IMR-90 (cell line): Measurements from ENCODE around the gene RHBDF2. TPM values are rescaled to one million over a fixed set of nuclear protein-coding genes. Genes with fewer than 3 reads are reported as not detected.
A peak's percentile ranks its signal among the peaks of the same experiment; 100 is the strongest.

Source experiments
- ATAC-seq: fragments of 200-7000 bp; cut with Tn5 transposase; 2 replicates; pipeline ENCODE4 v1.9.1; 2020; ENCODE audit warnings: low read depth, mild to moderate bottlenecking, moderate library complexity
- BruUV-seq: library from RNA; stranded (reverse); fragments of 400-500 nt; replicated peaks from 2 replicates; lab custom pipeline; 2021; lab: Mats Ljungman, UMichigan
- CTCF ChIA-PET: fragments of 300-600 bp; formaldehyde crosslinking; extraction: SDS; loops from one replicate; lab custom pipeline; 2021; ENCODE audit warnings: antibody characterized with exemption; lab: Yijun Ruan, JAX
- POLR2A ChIA-PET: fragments of 300-600 bp; sonication (Branson Sonifier 250); formaldehyde crosslinking; loops from one replicate; lab custom pipeline; 2022; ENCODE audit warnings: antibody characterized with exemption; ENCODE audit not compliant: unreplicated experiment; lab: Charles Lee
- DNase-seq: peaks from one replicate; pipeline ENCODE4 v3.0.0; 2013
- H2AFZ ChIP-seq: replicated peaks from 2 replicates; pipeline ENCODE3; 2013; ENCODE audit warnings: low read length, mild to moderate bottlenecking; ENCODE audit not compliant: poor library complexity
- H2AK5ac ChIP-seq: 2 replicates; pipeline ENCODE4 v1.6.1; 2013; ENCODE audit warnings: low read depth, low read length, inconsistent platforms
- H2AK9ac ChIP-seq: replicated peaks from 2 replicates; pipeline ENCODE3; 2013; ENCODE audit warnings: mild to moderate bottlenecking, low read depth, low read length, moderate library complexity; ENCODE audit not compliant: poor library complexity
- H2BK120ac ChIP-seq: 2 replicates; pipeline ENCODE4 v1.6.1; 2013; ENCODE audit warnings: low read depth, low read length, inconsistent platforms
- H2BK15ac ChIP-seq: 3 replicates; pipeline ENCODE4 v1.6.1; 2013; ENCODE audit warnings: low read depth, low read length, inconsistent platforms
- H2BK20ac ChIP-seq: 2 replicates; pipeline ENCODE4 v1.6.1; 2013; ENCODE audit warnings: low read depth, mild to moderate bottlenecking, inconsistent platforms, low read length, moderate library complexity
- H2BK5ac ChIP-seq: 2 replicates; pipeline ENCODE4 v1.6.1; 2013; ENCODE audit warnings: mild to moderate bottlenecking, low read depth, low read length, inconsistent platforms; ENCODE audit not compliant: poor library complexity, severe bottlenecking
- H3K14ac ChIP-seq: replicated peaks from 2 replicates; pipeline ENCODE4 v1.6.1; 2013; ENCODE audit warnings: low read depth, low read length, inconsistent platforms
- H3K18ac ChIP-seq: 2 replicates; pipeline ENCODE4 v1.6.1; 2013; ENCODE audit warnings: low read depth, low read length, control low read depth
- H3K23ac ChIP-seq: 2 replicates; pipeline ENCODE4 v1.6.1; 2013; ENCODE audit warnings: low read depth, low read length, inconsistent platforms
- H3K27ac ChIP-seq: 2 replicates; pipeline ENCODE4 v1.5.1; 2013; ENCODE audit warnings: mild to moderate bottlenecking, control low read depth, low read length; ENCODE audit not compliant: insufficient read depth
- H3K27me3 ChIP-seq: 2 replicates; pipeline ENCODE4 v1.6.1; 2013; ENCODE audit warnings: low read length; ENCODE audit not compliant: control insufficient read depth, insufficient read depth
- H3K36me3 ChIP-seq: 2 replicates; pipeline ENCODE4 v1.6.1; 2013; ENCODE audit warnings: low read length, mixed read lengths; ENCODE audit not compliant: control insufficient read depth, insufficient read depth
- H3K4ac ChIP-seq: 2 replicates; pipeline ENCODE4 v1.6.1; 2013; ENCODE audit warnings: low read depth, low read length, inconsistent platforms
- H3K4me1 ChIP-seq: 2 replicates; pipeline ENCODE4 v1.6.1; 2013; ENCODE audit warnings: low read length, mixed read lengths; ENCODE audit not compliant: control insufficient read depth, insufficient read depth
- H3K4me2 ChIP-seq: 2 replicates; pipeline ENCODE4 v1.6.1; 2013; ENCODE audit warnings: low read depth, mild to moderate bottlenecking, control low read depth, low read length, moderate library complexity
- H3K4me3 ChIP-seq: 2 replicates; pipeline ENCODE4 v1.5.1; 2013; ENCODE audit warnings: low read depth, mild to moderate bottlenecking, control low read depth, low read length, moderate library complexity; ENCODE audit not compliant: insufficient read depth
- H3K56ac ChIP-seq: 2 replicates; pipeline ENCODE4 v1.6.1; 2013; ENCODE audit warnings: low read length, inconsistent platforms; ENCODE audit not compliant: insufficient read depth; ENCODE audit errors: extremely low read depth
- H3K79me1 ChIP-seq, 2 experiments: 2 replicates each; pipeline ENCODE4 v1.6.1; 2013; ENCODE audit warnings: low read length in 2 of 2, inconsistent platforms in 1 of 2, low read depth in 1 of 2
- H3K9ac ChIP-seq: 2 replicates; pipeline ENCODE4 v1.6.1; 2013; ENCODE audit warnings: low read depth, low read length, control low read depth
- H3K9me1 ChIP-seq: 2 replicates; pipeline ENCODE4 v1.6.1; 2013; ENCODE audit warnings: low read length, inconsistent platforms; ENCODE audit not compliant: insufficient read depth
- H3K9me3 ChIP-seq: 2 replicates; pipeline ENCODE4 v1.6.1; 2013; ENCODE audit warnings: low read length; ENCODE audit not compliant: control insufficient read depth, insufficient read depth
- H4K20me1 ChIP-seq: 2 replicates; pipeline ENCODE4 v1.6.1; 2013; ENCODE audit warnings: low read length, inconsistent platforms; ENCODE audit not compliant: insufficient read depth
- H4K5ac ChIP-seq: 2 replicates; pipeline ENCODE4 v1.6.1; 2013; ENCODE audit warnings: mild to moderate bottlenecking, low read depth, low read length, control low read depth
- H4K8ac ChIP-seq, 2 experiments: 2 replicates each; pipeline ENCODE4 v1.6.1; 2013; ENCODE audit warnings: low read depth in 2 of 2, low read length in 2 of 2, control low read depth in 1 of 2, inconsistent platforms in 1 of 2
- H4K91ac ChIP-seq: 2 replicates; pipeline ENCODE4 v1.6.1; 2013; ENCODE audit warnings: low read depth, low read length, inconsistent platforms; ENCODE audit not compliant: insufficient read depth
- MAFK ChIP-seq: IDR thresholded peaks from 2 replicates; pipeline ENCODE4 v1.6.1; 2012; ENCODE audit warnings: low read depth, low read length, improper control_type of control experiment
- WGBS, 2 experiments: methylation state at CpG; one replicate each; pipeline versions ENCODE4 v1.1.5 to v1.1.7; 2013; ENCODE audit warnings: missing lambda C conversion rate in 2 of 2; ENCODE audit not compliant: insufficient read length in 1 of 2; ENCODE audit errors: extremely low coverage in 2 of 2; 5-methylcytosine and 5-hydroxymethylcytosine counted together
- dilution Hi-C: fragments of 300-500 bp; cut with HindIII; formaldehyde crosslinking; loops from one replicate; pipeline ENCODE4 v1.14.3; 2018; ENCODE audit warnings: low sequenced_read_pairs; ENCODE audit not compliant: unreplicated experiment
- in situ Hi-C: fragments of 300-500 bp; cut with MboI; formaldehyde crosslinking; loops from 3 replicates; pipeline ENCODE4 v1.14.3; 2019; ENCODE audit warnings: low sequenced_read_pairs, inconsistent platforms, mixed read lengths
- intact Hi-C: fragments of 100-400 bp; cut with micrococcal nuclease; formaldehyde crosslinking; loops from 2 replicates; pipeline ENCODE4 v1.10.0; 2022
- polyA plus RNA-seq, 3 experiments: library from polyadenylated mRNA; depleted of rRNA; stranded (reverse); fragments of >200 nt; gene quantifications; 2 replicates each; pipeline ENCODE4 v1.2.3, GENCODE V29; 2012; ENCODE audit warnings: low replicate concordance in 1 of 3
- total RNA-seq: library from RNA; depleted of rRNA; stranded (reverse); fragments of >200 nt; gene quantifications from 2 replicates; pipeline ENCODE4 v1.2.3, GENCODE V29; 2012

The RHBDF2 gene
- total and polyA plus RNA-seq, 2 of the 4 experiments (the other 2 are of a cell fraction): 1.3 to 8.3 TPM

DNA sequence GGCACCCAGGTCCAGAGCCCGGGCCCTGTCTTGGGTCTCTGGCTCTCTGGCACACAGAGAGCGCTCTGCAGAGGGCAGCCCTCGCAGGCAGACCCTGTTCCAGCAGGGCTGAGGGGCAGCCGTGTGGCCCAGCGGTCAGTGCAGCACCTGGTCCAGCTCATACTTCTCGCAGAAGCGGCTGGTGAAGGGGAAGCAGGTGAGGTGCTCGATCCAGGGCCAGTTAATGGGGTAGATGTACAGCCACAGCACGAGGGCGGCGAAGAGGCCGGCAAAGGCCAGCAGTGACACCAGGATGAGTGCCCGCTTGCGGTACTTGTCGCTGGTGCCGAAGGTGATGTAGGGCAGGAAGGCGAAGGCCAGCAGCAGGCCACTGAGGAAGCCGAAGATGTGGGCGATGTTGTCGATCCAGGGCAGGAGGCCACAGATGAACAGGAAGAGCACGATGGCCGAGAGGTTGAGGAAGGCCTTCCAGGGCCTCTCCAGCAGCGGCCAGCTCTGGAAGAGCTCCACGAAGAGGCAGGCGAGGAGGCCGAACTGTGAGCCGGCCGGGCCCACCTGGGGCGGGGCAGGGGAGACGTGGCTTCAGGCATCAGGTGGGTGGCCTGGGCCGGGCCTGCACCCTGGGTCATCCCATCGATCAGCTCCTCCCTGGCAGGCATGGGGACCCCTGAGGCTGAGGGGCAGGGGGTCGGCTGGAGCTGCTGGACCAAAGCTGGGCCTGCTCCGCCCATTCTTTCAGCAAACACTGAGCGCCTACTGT lies 29.5 kb downstream of the RHBDF2 start:
- no peak overlapping the region for H2BK15ac ChIP-seq
- in situ Hi-C loops (no loop called here), intact Hi-C loops (no loop called here), dilution Hi-C loops (no loop called here)
- no peak overlapping the region for H3K4ac ChIP-seq
- no peak for TF ChIP-seq MAFK
- H4K8ac ChIP-seq: no peak overlapping the region
- no peaks in the 10 kb centered on the region for H3K4me1 ChIP-seq
- BruUV-seq: no TSS peak
- H3K27ac ChIP-seq: no peak overlapping the region
- no peaks in the 10 kb centered on the region; the same call in 1 of the 2 replicates for H3K36me3 ChIP-seq
- H3K9me3 ChIP-seq: no peaks in the 10 kb centered on the region
- DNase-seq: no peak
- H3K79me1 ChIP-seq: no peaks in the 10 kb centered on the region
- no peak overlapping the region for H2AFZ ChIP-seq
- H3K18ac ChIP-seq: no peak overlapping the region
- H3K4me2 ChIP-seq: no peak overlapping the region
- ATAC-seq: no peak
- H3K9me1 ChIP-seq: no peaks in the 10 kb centered on the region
- ChIA-PET CTCF (no interaction called here), POLR2A (no interaction called here)
- no peak overlapping the region for H3K56ac ChIP-seq
- no peak overlapping the region for H2BK5ac ChIP-seq
- no peaks in the 10 kb centered on the region for H4K20me1 ChIP-seq
- H3K14ac ChIP-seq: no peak overlapping the region
- no peak overlapping the region for H4K91ac ChIP-seq
- 90% methylated on average over 15 of the region's 35 CpGs; no CpG with 5 or more reads in 1 of the 2 experiments for WGBS, 2 experiments
- no peak overlapping the region for H3K9ac ChIP-seq
- H4K5ac ChIP-seq: no peak overlapping the region
- no peak overlapping the region for H2AK9ac ChIP-seq
- no peak overlapping the region for H3K4me3 ChIP-seq
- H3K23ac ChIP-seq: no peak overlapping the region
- 0 out of 2 replicates have a peak, but pooled peaks cover 5% of the 10 kb centered on the region for H3K27me3 ChIP-seq
- H2BK120ac ChIP-seq: no peak overlapping the region
- H2AK5ac ChIP-seq: peak overlapping the region; percentile 28; the same call in 1 of the 2 replicates
- no peak overlapping the region for H2BK20ac ChIP-seq
